Large intestine (tissue), 3 donors: ENCODE results near the gene NOP56. TPM values are rescaled to one million over a fixed set of nuclear protein-coding genes. Genes with fewer than 3 reads are reported as not detected.
A peak's percentile ranks its signal among the peaks of the same experiment; 100 is the strongest.

Experiments used
- DNase-seq, 2 donors: peaks; one replicate each; pipeline versions ENCODE4 v3.0.0 to v3.0.0-alpha.2; 2013
- H3K27ac ChIP-seq: one replicate; pipeline ENCODE4 v1.5.1; 2013; ENCODE audit warnings: low read length
- H3K27me3 ChIP-seq: 2 replicates; pipeline ENCODE4 v1.6.1; 2013; ENCODE audit warnings: low read length; ENCODE audit not compliant: control insufficient read depth, insufficient read depth
- H3K36me3 ChIP-seq: 2 replicates; pipeline ENCODE4 v1.6.1; 2013; ENCODE audit warnings: low read length; ENCODE audit not compliant: control insufficient read depth, insufficient read depth
- H3K4me1 ChIP-seq: one replicate; pipeline ENCODE4 v1.6.1; 2013; ENCODE audit warnings: low read length; ENCODE audit not compliant: control insufficient read depth, insufficient read depth
- H3K4me3 ChIP-seq: one replicate; pipeline ENCODE4 v1.5.1; 2013; ENCODE audit warnings: low read length
- H3K9me3 ChIP-seq: one replicate; pipeline ENCODE4 v1.6.1; 2013; ENCODE audit warnings: mild to moderate bottlenecking, low read depth, low read length, moderate library complexity; ENCODE audit not compliant: control insufficient read depth
- WGBS: methylation state at CpG from one replicate; pipeline ENCODE4 v1.1.5; 2013; ENCODE audit warnings: low lambda C conversion rate; ENCODE audit not compliant: insufficient coverage; 5-methylcytosine and 5-hydroxymethylcytosine counted together
- polyA plus RNA-seq: library from polyadenylated mRNA; unstranded; fragments of 120-200 nt; gene quantifications from one replicate; pipeline ENCODE4 v1.2.1, GENCODE V29; 2013

NOP56 gene
- polyA plus RNA-seq, 1 donor = 208 TPM

- no peak overlapping the region for H3K4me3 ChIP-seq
- no peaks in the 10 kb centered on the region for H3K9me3 ChIP-seq
- no peaks in the 10 kb centered on the region for H3K27me3 ChIP-seq
- no peak for DNase-seq
- H3K36me3 ChIP-seq = peaks cover 68% of the 10 kb centered on the region
- H3K27ac ChIP-seq = no peak overlapping the region
- H3K4me1 ChIP-seq = peaks cover 13% of the 10 kb centered on the region
- no CpG with 5 or more reads among the region's 17 CpGs for WGBS
Observed at GRCh38 chr20:2655331-2656116, 3.1 kb downstream of the NOP56 start.

GRCh38 chr20:2656471-2657117 is 4.2 kb downstream of the NOP56 start:
- H3K36me3 ChIP-seq = peaks cover 77% of the 10 kb centered on the region
- H3K4me3 ChIP-seq = no peak overlapping the region
- H3K9me3 ChIP-seq = no peaks in the 10 kb centered on the region
- WGBS = 96% methylated on average over 5 of the region's 12 CpGs
- no peaks in the 10 kb centered on the region for H3K27me3 ChIP-seq
- H3K27ac ChIP-seq = no peak overlapping the region
- H3K4me1 ChIP-seq = peaks cover 9% of the 10 kb centered on the region
- DNase-seq = no peak

GRCh38 chr20:2657241-2657640 is 4.8 kb downstream of the NOP56 start:
- no peak overlapping the region for H3K4me3 ChIP-seq
- peaks cover 83% of the 10 kb centered on the region for H3K36me3 ChIP-seq
- H3K9me3 ChIP-seq = no peaks in the 10 kb centered on the region
- WGBS = 50% methylated on average over 2 of the region's 5 CpGs
- no peaks in the 10 kb centered on the region for H3K27me3 ChIP-seq
- H3K27ac ChIP-seq = no peak overlapping the region
- H3K4me1 ChIP-seq = peaks cover 9% of the 10 kb centered on the region
- DNase-seq = no peak

- Histone ChIP-seq H3K4me1 (peaks cover 9% of the 10 kb centered on the region), H3K4me3 (no peak overlapping the region), H3K27me3 (no peaks in the 10 kb centered on the region), H3K27ac (no peak overlapping the region), H3K9me3 (no peaks in the 10 kb centered on the region), H3K36me3 (peaks cover 83% of the 10 kb centered on the region)
- WGBS = 100% methylated on average over 1 of the region's 5 CpGs
- no peak for DNase-seq
Observed at GRCh38 chr20:2657674-2658073, 5.2 kb downstream of the NOP56 start.

GRCh38 chr20:2658414-2659354 is 6.3 kb downstream of the NOP56 start:
- H3K36me3 ChIP-seq = peaks cover 83% of the 10 kb centered on the region
- 87% methylated on average over 3 of the region's 13 CpGs for WGBS
- no peak for DNase-seq

GRCh38 chr20:2659547-2659946 is 7.1 kb downstream of the NOP56 start:
- Histone ChIP-seq H3K4me1 (no peaks in the 10 kb centered on the region), H3K27ac (no peak overlapping the region), H3K4me3 (no peak overlapping the region), H3K27me3 (no peaks in the 10 kb centered on the region), H3K36me3 (peaks cover 75% of the 10 kb centered on the region), H3K9me3 (no peaks in the 10 kb centered on the region)
- no CpG with 5 or more reads among the region's 10 CpGs for WGBS
- DNase-seq = no peak

More at GRCh38 chr20:2658414-2659354, 6.3 kb downstream of the NOP56 start:
- Histone ChIP-seq H3K4me1 (peaks cover 8% of the 10 kb centered on the region), H3K27me3 (no peaks in the 10 kb centered on the region), H3K27ac (no peak overlapping the region), H3K9me3 (no peaks in the 10 kb centered on the region), H3K4me3 (no peak overlapping the region)

- no CpG with 5 or more reads among the region's 13 CpGs for WGBS
- H3K9me3 ChIP-seq = no peaks in the 10 kb centered on the region
- peaks cover 36% of the 10 kb centered on the region for H3K36me3 ChIP-seq
- no peak for DNase-seq
- H3K27ac ChIP-seq = no peak overlapping the region
- peak overlapping the region; percentile 77 for H3K4me3 ChIP-seq
- no peaks in the 10 kb centered on the region for H3K4me1 ChIP-seq
- peaks cover 4% of the 10 kb centered on the region for H3K27me3 ChIP-seq
Observed at GRCh38 chr20:2663364-2663886, 11.0 kb downstream of the NOP56 start.

GRCh38 chr20:2663887-2664719 is 11.7 kb downstream of the NOP56 start, which contains the start of gene IDH3B:
IDH3B (minus strand) TSS chr20:2664216; CDS start chr20:2664188, 28 bp downstream.
- peaks cover 4% of the 10 kb centered on the region for H3K27me3 ChIP-seq
- WGBS = no CpG with 5 or more reads among the region's 49 CpGs
- peak within 1 kb of the TSS; percentile 77 for H3K4me3 ChIP-seq

GRCh38 chr20:2671977-2672376 is 19.5 kb downstream of the NOP56 start:
- Histone ChIP-seq H3K4me1 (no peaks in the 10 kb centered on the region), H3K27me3 (peaks cover 7% of the 10 kb centered on the region), H3K27ac (no peak overlapping the region), H3K36me3 (no peaks in the 10 kb centered on the region), H3K4me3 (no peak overlapping the region), H3K9me3 (no peaks in the 10 kb centered on the region)
- DNase-seq = no peak
- WGBS = no CpG with 5 or more reads among the region's 4 CpGs

More at GRCh38 chr20:2663887-2664719, 11.7 kb downstream of the NOP56 start, which contains the start of gene IDH3B:
- peak; percentile 92 to 94 for DNase-seq
- H3K4me1 ChIP-seq = no peaks in the 10 kb centered on the region
- peak within 1 kb of the TSS; percentile 90 for H3K27ac ChIP-seq
- no peaks in the 10 kb centered on the region for H3K9me3 ChIP-seq
- H3K36me3 ChIP-seq = peaks cover 29% of the 10 kb centered on the region
